HUDEP-2 (cell line): ENCODE data around the gene BAX.

Source experiments
- DNase-seq, 76 experiments: peaks; one replicate each; lab custom pipeline; 2025; ENCODE audit not compliant: unreplicated experiment in 76 of 76; lab: John Stamatoyannopoulos, UW

The BAX gene

GRCh38 chr19:48928164-48929025, 26.3 kb upstream of the BAX start:
- peak in 16 of 76 experiments; percentile 13 to 62 (median 34) for DNase-seq

DNA sequence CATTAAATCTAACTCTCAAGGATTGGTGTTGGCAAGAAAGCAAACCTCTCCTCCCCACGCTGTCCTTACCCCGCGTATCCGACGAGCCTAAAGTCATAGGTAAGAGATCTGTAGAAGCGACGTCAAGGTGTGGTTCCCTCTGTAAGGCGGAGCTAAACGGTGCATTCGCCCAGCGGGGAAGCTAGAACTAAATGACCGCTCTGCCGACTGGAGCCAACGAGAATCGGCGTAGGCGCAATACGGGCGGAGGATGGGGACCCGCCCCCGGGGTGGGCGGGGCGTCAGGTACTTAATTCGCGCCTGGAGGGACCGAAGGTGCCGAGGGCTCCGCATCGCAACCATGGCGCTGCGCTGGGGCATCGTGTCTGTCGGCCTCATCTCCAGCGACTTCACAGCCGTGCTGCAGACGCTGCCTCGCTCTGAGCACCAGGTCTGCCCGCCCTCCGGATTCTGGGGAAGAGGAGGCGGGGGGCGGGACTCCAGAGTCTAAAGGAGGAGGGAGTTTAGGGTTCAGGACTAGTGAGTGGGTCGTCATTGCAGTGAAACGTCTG, 21.2 kb upstream of the BAX start, which contains the start of gene DHDH:
Gene DHDH, plus strand, starts transcription at position 318 of the 551 bp plus-strand sequence. Its CDS starts 23 bp downstream, at position 341.
- peak in 72 of 76 experiments; percentile 44 to 91 (median 80) for DNase-seq

GRCh38 chr19:48934837-48935236, 19.8 kb upstream of the BAX start:
- DNase-seq: peak in 15 of 76 experiments; percentile 16 to 48 (median 29)

DNA sequence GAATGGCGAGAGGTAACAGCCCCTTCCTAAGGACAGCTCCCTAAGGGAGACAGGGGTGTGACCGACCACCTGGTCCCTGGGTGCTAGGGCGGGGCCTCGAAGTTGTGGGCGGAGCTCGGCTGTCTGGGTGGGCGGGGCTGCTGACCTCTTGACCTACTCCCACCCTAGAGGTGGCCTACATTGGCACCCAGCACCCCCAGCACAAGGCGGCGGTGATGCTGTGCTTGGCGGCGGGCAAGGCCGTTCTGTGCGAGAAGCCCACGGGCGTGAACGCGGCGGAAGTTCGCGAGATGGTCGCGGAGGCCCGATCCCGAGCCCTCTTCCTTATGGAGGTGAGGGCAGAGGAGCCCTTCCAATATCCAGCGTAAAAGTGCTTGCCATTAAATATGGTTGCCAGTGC, 18.8 kb upstream of the BAX start:
- DNase-seq: no peak

DNA sequence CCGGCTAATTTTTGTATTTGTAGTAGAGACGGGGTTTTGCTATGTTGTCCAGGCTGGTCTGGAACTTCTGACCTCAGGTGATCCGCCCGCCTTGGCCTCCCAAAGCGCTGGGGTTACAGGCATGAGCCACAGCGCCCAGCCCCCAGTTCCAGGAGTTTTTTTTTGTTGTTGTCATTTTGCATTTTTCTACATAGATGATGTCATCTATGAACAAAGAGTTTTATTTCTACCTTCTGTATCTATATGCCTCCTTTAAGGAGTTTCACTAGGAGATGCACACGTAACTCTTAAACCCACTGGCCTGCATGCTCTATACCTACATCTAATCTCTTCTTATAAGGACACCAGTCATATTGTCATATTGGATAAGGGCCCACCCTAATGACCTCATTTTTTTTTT, 16.4 kb upstream of the BAX start:
- DNase-seq: no peak

DNA sequence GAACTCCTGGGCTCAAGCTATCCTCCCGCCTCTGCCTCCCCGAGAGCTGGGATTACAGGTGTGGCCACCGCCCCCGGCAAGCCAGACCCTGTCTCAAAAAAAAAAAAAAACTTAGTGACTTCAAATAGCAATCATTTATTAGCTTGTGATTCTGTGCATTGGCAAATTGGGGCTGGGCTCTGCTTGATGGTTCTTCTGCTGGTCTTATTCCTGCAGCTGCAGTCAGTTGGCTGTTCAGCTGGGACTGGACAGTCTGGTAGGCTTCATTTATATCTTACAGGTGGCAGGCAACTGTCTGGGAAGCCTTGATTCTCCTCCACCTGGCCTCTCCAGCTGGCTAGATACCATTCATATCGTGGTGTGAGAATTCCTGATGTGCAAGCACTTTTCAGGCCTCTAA, 13.8 kb upstream of the BAX start:
- DNase-seq: no peak

DNA sequence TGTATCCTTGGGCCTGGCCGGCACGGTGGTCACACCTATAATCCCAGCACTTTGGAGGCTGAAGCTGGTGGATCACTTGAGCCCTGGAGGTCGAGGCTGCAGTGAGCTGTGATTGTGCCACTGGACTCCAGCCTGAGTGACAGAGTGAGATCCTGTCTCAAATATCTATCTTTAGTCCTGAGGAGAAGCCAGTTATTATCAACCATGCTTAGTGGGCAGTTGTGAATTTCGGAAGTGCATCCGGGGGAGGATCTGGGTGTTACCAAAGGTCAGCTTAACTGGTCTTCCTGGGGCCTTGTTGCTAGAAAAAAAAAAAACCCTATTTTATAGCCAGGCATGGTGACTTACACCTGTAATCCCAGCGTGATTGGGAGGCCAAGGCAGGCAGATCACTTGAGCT, 11.6 kb upstream of the BAX start:
- peak in 2 of 76 experiments; percentile 6 to 33 for DNase-seq

GRCh38 chr19:48945415-48945814, 9.3 kb upstream of the BAX start:
- DNase-seq: no peak

- no peak for DNase-seq
These were observed 8.9 kb upstream of the BAX start for GRCh38 chr19:48945817-48946216.

- DNase-seq: no peak
These were observed 8.0 kb upstream of the BAX start for GRCh38 chr19:48946463-48947257.

GRCh38 chr19:48947258-48947542, 7.5 kb upstream of the BAX start:
- no peak for DNase-seq

DNA sequence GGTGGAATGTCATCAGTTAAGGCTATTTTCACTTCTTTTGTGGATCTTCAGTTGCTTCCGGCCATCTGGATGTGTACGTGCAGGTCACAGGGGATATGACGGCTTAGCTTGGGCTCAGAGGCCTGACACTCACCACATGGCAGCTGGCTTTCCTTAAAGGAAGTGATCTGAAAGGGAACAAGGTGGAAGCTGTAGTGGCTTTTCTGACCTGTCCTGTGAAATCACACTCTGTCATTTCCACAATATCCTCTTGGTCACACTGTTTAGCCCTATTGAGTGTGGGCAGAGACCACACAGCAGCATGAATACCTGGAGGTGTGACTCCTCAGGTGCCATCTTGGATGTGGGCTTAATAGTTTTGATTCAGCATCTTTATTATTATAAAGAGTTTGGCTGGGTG, 4.5 kb upstream of the BAX start:
- no peak for DNase-seq

GRCh38 chr19:48950830-48951519, 3.7 kb upstream of the BAX start:
- DNase-seq: peak in 2 of 76 experiments; percentile 8 to 45

- no peak for DNase-seq
These were observed 1.5 kb upstream of the BAX start for GRCh38 chr19:48953141-48953540.

DNA sequence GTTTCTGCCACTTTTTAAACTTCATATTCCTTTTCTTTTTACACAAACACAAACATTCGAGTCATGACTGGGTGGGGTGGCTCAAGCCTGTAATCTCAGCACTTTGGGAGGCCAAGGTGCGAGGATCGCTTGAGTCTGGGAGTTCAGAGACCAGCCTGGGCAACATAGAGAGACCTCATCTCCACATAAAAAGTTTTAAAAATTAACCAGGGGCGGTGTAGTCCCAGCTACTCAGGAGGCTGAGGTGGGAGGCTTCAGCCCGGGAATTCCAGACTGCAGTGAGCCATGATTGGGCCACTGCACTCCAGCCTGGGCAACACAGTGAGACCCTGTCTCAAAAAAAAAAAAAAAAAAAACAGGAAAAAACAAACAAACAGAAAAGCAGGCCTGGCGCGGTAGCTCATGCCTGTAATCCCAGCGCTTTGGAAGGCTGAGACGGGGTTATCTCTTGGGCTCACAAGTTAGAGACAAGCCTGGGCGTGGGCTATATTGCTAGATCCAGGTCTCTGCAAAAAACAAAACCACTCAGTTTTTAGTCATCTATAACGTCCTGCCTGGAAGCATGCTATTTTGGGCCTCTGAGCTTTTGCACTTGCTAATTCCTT, 583 bp upstream of the BAX start:
- DNase-seq: peak in 13 of 76 experiments; percentile 3 to 85 (median 72)

- no peak for DNase-seq
These were observed 758 bp downstream of the BAX start for GRCh38 chr19:48955308-48955958.

GRCh38 chr19:48958006-48958405, 3.3 kb downstream of the BAX start:
- DNase-seq: no peak

DNA sequence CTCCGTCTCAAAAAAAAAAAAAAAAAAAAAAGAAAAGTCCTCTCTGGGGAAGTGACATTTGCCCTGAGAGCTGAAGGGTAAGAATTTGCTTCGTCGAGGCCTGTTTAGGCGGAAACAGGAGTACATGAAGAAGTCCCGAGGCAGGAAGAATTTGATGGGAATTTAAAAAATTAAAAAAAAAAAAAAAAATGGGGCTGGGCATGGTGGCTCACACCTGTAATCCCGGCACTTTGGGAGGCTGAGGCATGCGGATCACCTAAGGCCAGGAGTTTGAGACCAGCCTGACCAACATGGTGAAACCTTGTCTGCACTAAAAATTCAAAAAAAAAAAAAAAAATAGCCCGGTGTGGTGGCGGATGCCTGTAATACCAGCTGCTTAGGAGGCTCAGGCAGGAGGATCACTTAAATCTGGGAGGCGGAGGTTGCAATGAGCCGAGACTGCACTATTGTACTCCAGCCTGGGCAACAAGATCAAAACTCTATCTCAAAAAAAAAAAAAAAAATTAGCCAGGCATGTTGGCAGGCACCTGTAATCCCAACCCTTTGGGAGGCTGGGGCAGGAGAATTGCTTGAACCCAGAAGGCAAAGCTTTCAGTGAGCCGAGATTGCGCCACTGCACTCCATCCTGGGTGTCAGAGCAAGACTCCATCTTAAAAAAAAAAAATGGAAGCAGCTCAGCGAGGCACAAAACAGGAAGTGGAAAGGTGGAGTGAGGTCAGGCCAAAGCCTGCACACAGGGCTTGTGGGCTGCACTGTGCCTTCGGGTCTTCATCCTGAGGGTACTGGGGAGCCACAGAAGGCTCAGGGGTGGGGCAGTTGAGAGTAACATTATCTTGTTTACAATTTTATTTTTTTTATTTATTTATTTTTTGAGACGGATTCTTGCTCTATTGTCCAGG, 4.9 kb downstream of the BAX start:
- peak in 4 of 76 experiments; percentile 12 to 24 (median 20) for DNase-seq

DNA sequence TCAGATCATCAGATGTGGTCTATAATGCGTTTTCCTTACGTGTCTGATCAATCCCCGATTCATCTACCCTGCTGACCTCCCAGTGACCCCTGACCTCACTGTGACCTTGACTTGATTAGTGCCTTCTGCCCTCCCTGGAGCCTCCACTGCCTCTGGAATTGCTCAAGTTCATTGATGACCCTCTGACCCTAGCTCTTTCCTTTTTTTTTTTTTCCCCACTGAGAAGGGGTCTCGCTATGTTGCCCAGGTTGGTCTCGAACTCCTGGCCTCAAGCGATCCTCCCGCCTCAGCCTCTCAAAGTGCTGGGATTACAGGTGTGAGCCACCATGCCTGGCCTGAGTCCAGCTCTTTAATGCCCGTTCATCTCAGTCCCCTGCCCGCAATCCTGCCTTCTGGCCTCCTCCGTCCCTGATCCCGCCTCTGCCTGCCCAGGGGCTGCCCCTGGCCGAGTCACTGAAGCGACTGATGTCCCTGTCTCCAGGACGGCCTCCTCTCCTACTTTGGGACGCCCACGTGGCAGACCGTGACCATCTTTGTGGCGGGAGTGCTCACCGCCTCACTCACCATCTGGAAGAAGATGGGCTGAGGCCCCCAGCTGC, 6.5 kb downstream of the BAX start:
- DNase-seq: no peak
